T-helper 17 cell (primary cell): Measurements from ENCODE around the gene SCYL1. TPM values are rescaled to one million over a fixed set of nuclear protein-coding genes. Genes with fewer than 3 reads are reported as not detected.

ENCODE experiments used
- ATAC-seq: fragments of 150-1000 bp; cut with Tn5 transposase; 2 replicates; pipeline ENCODE4 v1.10.0; 2021; ENCODE audit warnings: mild to moderate bottlenecking, moderate library complexity
- DNase-seq, 3 donors: peaks; one replicate each; pipeline versions ENCODE4 v3.0.0 to v3.0.0-alpha.2; 2020 to 2021
- H3K9me3 ChIP-seq: one replicate; pipeline ENCODE4 v1.7.0; 2013; ENCODE audit warnings: low read length, mild to moderate bottlenecking; ENCODE audit not compliant: control insufficient read depth, poor library complexity, severe bottlenecking
- H3K27ac Mint-ChIP-seq: one replicate; pipeline ENCODE4 v1.8.0; 2022; ENCODE audit warnings: mild to moderate bottlenecking, moderate library complexity, mixed read lengths
- H3K27me3 Mint-ChIP-seq: one replicate; pipeline ENCODE4 v1.8.0; 2022; ENCODE audit warnings: mixed read lengths
- H3K36me3 Mint-ChIP-seq: one replicate; pipeline ENCODE4 v1.8.0; 2022; ENCODE audit warnings: low read depth, mixed read lengths
- H3K4me1 Mint-ChIP-seq: one replicate; pipeline ENCODE4 v1.8.0; 2022; ENCODE audit warnings: mild to moderate bottlenecking, mixed read lengths
- H3K4me3 Mint-ChIP-seq: one replicate; pipeline ENCODE4 v1.8.0; 2022; ENCODE audit warnings: mild to moderate bottlenecking, moderate library complexity, mixed read lengths
- total RNA-seq, 4 donors: library from RNA in 2 of 4; stranded (reverse) in 2 of 4; gene quantifications; one replicate each; pipeline ENCODE4 v1.2.3 and lab custom pipeline; 2022 to 2026

SCYL1 gene
- total RNA-seq, 2 donors from 2014 or later, result 56.6 to 61.7 TPM

DNA sequence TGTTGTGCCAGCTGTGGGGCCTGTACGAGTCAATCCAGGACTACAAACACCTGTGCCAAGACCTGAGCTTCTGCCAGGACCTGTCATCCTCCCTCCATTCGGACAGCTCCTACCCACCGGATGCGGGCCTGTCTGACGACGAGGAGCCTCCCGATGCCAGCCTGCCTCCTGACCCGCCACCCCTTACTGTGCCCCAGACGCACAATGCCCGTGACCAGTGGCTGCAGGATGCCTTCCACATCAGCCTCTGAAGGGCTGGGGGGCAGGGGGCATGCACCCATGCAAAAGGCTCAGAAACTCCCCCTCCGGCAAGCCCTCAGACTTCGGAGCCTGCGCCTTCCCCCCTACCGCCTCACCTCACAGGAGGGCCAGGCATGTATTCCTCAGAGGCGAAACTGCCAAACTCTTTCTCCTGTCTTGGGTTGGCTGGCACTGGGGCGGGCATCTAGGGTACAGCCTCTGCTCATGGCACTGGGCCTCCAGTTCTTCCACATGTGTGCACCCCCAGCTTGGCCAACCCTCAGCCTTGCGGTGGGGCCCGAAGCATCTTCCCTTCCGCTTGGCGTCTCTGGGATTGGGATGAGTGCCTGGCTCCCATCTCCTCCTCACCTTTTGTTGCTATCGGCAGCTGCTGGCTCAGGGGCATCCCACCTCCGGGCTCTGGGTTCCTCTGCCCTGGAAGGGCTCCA lies 48.7 kb downstream of the SCYL1 start:
- Mint-ChIP-seq H3K27me3 (no peaks in the 10 kb centered on the region), H3K27ac (peak overlapping the region; percentile 99), H3K4me3 (peak overlapping the region; percentile 94), H3K36me3 (peaks cover 6% of the 10 kb centered on the region), H3K4me1 (peaks cover 63% of the 10 kb centered on the region)
- H3K9me3 ChIP-seq, result no peaks in the 10 kb centered on the region
- ATAC-seq (no peak), DNase-seq (no peak)

DNA sequence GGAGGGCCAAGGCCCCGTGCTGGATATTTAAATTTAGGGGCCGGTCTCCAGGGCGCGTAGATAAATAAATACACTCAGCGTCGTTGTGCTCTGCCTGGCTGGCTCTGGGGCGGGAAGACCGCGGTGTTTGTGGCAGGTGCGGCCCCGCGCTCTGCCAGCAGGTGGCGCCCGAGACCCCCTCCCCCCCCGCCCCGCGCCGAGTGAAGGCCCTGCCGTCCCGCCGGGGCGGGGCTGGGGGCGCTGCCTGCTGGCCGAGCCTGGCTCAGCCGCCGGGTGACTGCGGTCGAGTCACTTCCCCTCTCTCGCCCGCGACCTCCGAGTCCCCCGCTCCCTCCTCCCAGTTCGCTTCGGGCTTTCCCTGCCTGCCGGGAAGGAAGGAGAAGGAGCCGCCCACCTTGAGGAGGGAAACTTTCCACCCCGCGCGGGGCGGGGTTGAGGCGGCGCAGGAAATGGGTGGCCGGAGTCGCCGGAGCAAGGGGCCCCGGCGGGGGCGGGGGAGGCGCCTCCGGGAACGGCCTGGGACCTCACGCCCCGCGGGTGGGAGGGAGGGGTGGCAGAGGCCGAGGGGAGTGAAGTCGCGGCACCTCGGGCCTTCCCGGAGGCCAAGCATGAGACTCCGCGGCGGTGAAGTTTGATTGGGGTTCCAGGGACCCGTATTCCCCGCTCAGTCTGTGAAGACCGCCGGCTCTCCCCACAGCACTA lies 49.4 kb downstream of the SCYL1 start:
- H3K4me3 Mint-ChIP-seq, result peak overlapping the region; percentile 94
- H3K4me1 Mint-ChIP-seq, result peaks cover 57% of the 10 kb centered on the region
- H3K27me3 Mint-ChIP-seq, result no peaks in the 10 kb centered on the region
- peak overlapping the region; percentile 99 for H3K27ac Mint-ChIP-seq
- no peaks in the 10 kb centered on the region for H3K9me3 ChIP-seq
- H3K36me3 Mint-ChIP-seq, result peaks cover 7% of the 10 kb centered on the region
- ATAC-seq (peak; percentile 31), DNase-seq (peak; percentile 70 to 90 (median 87))

DNA sequence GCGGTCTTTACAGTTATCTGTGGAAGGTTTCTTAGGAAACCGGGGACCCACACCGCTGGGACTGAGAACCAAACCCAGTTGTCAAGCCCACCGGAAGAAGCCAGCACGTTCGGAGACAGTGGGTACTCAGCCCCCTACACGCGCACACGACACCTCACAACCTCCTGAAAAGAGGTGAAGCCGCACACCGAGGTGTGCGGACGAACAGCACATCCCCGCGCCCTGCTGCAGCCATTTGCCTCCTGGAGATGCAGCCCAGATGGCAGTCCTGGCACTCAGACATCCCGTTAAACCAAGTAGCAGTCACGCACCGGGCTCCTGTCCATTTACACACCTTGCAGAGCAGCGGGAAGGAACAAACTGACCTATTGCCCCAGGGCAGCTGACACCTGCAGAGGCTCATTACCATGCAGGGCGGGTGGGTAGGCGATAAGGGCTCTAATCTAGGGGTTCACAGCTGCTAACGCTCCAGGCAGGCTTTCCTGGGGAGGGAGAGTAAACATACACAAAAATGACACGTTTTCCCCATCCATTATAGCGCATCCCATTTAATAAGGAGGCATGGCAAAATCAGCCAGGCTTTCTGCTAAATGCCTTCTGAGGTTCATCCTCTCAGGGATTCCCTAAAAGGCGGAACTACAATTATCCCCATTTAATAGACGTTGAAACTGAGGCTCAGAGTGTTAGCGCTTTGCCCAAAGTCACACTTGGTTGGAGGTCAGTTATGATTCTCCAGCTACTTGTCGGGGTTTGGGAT lies 50.1 kb downstream of the SCYL1 start:
- ATAC-seq (no peak), DNase-seq (peak in 1 of 3 donors; percentile 33)
- Mint-ChIP-seq H3K36me3 (peaks cover 7% of the 10 kb centered on the region), H3K27me3 (no peaks in the 10 kb centered on the region), H3K4me1 (peaks cover 53% of the 10 kb centered on the region), H3K27ac (peak overlapping the region; percentile 99), H3K4me3 (peak overlapping the region; percentile 94)
- H3K9me3 ChIP-seq, result no peaks in the 10 kb centered on the region

DNA sequence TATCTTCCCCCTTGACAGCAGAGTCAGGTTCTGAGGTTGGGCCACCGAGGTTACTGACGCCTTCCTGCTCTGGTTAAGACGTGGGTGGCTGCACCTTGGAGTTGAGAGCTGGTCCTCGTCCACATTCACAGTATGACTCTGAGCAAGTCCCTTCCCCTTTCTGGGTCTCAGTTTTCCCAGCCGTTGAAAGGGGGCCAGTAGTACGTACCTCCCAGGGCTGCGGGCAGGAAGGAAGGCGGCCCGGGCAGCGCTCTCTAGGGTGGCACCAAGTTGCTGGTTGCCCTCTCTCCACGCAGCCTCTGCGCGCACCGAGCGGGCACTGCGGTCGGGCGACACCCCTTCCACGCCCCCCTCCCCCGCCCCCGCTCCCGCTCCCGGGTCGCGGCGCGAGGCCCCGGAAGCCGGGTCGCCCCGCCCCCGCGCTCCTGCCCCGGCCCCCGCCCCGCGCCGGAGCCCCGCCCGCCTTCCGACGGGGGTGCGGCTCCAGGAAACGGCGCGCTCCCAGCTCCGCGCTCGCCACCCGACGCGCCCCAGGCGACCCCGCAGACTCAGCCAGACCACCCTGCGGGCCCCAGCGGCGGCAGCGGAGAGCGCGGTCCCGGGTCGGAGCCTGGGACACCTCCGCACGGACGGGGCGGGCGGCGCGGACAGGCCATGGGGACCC lies 50.8 kb downstream of the SCYL1 start, which contains the start of gene EHBP1L1:
Gene EHBP1L1 (plus strand): TSS at position 486 of the 664 bp plus-strand sequence. CDS start 250 bp downstream, outside the sequence.
- peaks cover 5% of the 10 kb centered on the region for H3K36me3 Mint-ChIP-seq
- peak; percentile 40 for ATAC-seq
- peak; percentile 66 to 89 (median 85) for DNase-seq
- H3K9me3 ChIP-seq, result no peaks in the 10 kb centered on the region
- no peaks in the 10 kb centered on the region for H3K27me3 Mint-ChIP-seq
- peaks cover 51% of the 10 kb centered on the region for H3K4me1 Mint-ChIP-seq
- peak within 1 kb of the TSS; percentile 99 for H3K27ac Mint-ChIP-seq
- peak within 1 kb of the TSS; percentile 94 for H3K4me3 Mint-ChIP-seq

DNA sequence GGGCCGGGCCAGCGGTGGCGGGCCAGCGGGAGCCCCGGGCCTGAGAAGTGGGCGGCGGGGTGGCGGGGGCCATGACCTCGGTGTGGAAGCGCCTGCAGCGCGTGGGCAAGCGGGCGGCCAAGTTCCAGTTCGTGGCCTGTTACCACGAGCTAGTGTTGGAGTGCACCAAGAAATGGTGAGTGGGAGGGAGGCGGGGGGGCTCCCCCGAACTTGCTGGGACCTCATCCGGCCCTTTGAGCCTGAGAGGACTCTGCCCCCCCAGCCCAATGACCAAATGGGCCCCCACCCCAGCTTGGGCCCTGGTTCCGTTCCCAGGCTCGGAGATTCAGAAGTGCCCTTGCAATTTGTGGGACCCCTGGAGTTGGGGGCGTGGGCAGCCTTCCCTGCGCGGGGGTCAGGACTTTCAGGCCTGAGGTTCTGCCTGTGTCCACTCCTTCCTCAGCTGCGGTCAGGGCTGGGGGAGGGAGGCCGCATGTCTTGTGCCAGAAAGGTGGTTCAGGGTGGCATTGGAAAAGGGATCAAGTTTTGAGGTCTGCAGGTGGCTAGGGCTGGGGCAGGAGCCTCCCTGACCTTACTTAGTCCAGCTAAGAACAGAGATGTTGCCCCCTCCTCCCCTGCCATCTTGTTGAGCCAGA lies 51.5 kb downstream of the SCYL1 start:
- Mint-ChIP-seq H3K27ac (peak overlapping the region; percentile 94), H3K4me3 (peak overlapping the region; percentile 94), H3K27me3 (no peaks in the 10 kb centered on the region), H3K36me3 (peaks cover 5% of the 10 kb centered on the region), H3K4me1 (peaks cover 47% of the 10 kb centered on the region)
- ATAC-seq (no peak), DNase-seq (no peak)
- no peaks in the 10 kb centered on the region for H3K9me3 ChIP-seq

DNA sequence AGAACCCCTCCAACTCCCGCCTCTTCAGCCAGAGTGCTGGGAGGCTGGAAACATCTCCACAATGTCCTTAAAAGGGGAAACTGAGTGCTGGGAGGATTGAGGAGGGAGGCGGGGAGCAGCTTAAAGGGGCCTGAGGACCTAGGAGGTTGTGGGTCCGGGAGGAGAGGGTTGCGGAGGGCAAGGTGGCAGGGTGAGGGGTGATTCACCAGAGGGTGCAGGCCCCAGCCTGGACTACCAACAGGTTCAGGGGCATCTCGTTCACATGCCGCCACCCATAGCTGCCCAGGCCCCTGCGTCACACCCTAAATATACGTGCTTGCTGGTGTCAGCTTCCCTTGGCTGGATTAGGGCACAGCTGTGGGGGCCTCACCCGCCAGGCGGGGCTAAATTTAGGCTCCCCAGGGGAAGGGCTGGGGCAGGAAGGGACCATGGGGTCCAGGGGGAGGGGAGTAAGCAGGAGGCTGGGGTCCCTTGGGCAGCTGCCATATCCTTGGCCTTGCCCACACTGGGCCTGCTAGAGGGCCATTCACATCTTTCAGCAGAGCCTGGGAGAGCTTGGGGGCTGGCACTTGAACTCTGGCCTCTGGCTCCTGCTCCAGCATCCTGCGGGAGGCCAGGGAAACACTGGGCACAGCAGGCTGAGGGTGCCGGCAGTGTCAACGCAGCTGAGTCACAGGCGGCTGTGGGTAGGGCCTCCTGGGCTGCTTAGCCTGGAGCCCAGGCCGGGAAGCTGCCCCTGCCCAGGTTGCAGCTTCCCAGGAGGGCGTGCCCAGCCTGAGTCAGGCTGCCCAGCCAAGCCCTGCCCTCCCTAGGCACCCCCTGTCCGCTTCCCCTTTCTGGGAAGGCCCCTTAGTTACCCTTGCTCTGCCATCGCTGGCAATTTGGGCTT lies 52.2 kb downstream of the SCYL1 start:
- ATAC-seq (no peak), DNase-seq (no peak)
- Mint-ChIP-seq H3K27me3 (no peaks in the 10 kb centered on the region), H3K4me1 (peaks cover 46% of the 10 kb centered on the region), H3K27ac (peak overlapping the region; percentile 94), H3K36me3 (peaks cover 5% of the 10 kb centered on the region), H3K4me3 (peak overlapping the region; percentile 94)
- no peaks in the 10 kb centered on the region for H3K9me3 ChIP-seq

DNA sequence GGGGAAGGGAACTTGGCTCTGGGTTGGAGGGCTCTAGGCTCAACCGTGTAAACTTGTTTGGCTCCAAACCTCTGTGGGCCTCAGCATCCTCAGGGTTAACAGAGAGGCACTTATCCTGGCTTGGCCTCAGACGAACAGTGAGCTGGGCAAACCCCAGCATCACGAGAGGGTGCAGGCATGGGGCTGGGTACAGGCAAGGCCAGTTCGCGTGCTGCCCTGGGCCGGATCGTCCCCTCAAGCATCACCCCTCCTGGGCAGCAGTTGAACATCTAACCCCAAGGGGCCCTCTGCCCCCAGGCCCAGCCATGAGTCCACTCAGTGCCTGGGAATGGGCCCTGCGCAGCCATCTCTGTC lies 52.9 kb downstream of the SCYL1 start:
- H3K27ac Mint-ChIP-seq, result peak overlapping the region; percentile 94
- H3K9me3 ChIP-seq, result no peaks in the 10 kb centered on the region
- peaks cover 5% of the 10 kb centered on the region for H3K36me3 Mint-ChIP-seq
- DNase-seq, result no peak
- peaks cover 50% of the 10 kb centered on the region for H3K4me1 Mint-ChIP-seq
- no peaks in the 10 kb centered on the region for H3K27me3 Mint-ChIP-seq
- no peak for ATAC-seq
- H3K4me3 Mint-ChIP-seq, result peak overlapping the region; percentile 94

DNA sequence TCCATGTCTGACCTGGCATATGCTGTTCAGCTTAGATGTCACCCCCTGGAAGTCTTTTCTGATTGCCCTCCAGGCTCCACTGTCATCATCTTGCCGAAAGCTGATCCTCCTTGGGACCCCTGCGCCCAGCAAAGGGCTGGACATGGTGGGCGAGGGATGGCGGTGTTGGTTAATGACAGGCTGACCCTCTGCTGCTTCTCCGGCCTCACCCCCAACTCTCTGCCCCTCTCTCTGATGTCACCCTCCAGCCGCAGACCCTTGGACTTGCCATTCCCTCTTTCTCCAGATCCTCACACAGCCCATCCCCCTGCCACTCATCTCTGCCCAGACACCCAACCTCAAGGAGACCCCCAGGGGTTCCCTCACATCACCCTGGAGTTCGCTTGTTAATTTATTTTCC lies 53.3 kb downstream of the SCYL1 start:
- Mint-ChIP-seq H3K36me3 (peaks cover 5% of the 10 kb centered on the region), H3K27me3 (no peaks in the 10 kb centered on the region)

DNA sequence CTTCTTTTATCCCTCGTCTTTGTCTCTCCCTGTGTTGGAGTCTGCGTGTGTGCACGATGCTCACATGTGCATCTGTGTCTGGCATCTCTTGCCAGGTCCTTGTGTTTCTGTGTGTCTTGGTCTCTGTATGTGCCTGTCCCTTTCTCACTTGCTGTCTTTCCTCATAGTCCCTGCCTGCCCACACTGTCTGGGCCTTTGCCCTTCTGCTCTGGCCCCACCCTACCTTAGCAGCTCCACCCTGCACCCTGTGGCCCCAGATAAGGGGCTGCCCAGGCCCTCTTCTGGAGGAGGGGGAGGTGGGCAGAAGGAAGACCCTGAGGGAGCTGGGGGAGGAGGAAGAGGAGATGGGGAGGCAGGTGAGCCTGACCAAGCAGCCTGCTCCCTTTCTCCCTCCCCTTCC lies 53.8 kb downstream of the SCYL1 start:
- Mint-ChIP-seq H3K4me3 (peak overlapping the region; percentile 74), H3K4me1 (peaks cover 50% of the 10 kb centered on the region), H3K36me3 (peaks cover 8% of the 10 kb centered on the region), H3K27ac (peak overlapping the region; percentile 94), H3K27me3 (no peaks in the 10 kb centered on the region)
- DNase-seq (no peak), ATAC-seq (no peak)
- no peaks in the 10 kb centered on the region for H3K9me3 ChIP-seq

More for the DNA sequence above, 53.3 kb downstream of the SCYL1 start:
- H3K9me3 ChIP-seq, result no peaks in the 10 kb centered on the region
- peak overlapping the region; percentile 94 for H3K4me3 Mint-ChIP-seq
- peak overlapping the region; percentile 94 for H3K27ac Mint-ChIP-seq
- H3K4me1 Mint-ChIP-seq, result peaks cover 52% of the 10 kb centered on the region
- ATAC-seq (no peak), DNase-seq (no peak)

DNA sequence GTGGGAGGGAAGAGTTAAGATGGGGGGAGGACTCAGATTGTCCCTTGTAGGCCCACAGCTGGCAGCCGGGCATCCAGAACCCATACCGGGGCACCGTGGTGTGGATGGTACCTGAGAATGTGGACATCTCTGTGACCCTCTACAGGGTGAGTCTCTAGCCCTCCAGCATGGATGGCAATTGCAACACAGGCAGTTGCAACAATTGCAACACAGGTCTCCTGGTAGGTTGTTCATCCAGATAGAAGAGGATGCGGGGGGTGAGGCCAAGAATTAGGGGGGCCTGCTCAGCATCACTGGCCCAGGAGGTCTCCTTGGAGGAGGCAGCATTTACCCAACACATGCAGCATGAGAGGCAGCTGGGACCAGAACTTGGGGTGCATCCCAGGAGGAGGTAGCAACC lies 54.4 kb downstream of the SCYL1 start:
- Mint-ChIP-seq H3K27ac (no peak overlapping the region), H3K36me3 (peaks cover 8% of the 10 kb centered on the region), H3K4me3 (no peak overlapping the region), H3K27me3 (no peaks in the 10 kb centered on the region), H3K4me1 (peaks cover 49% of the 10 kb centered on the region)
- no peaks in the 10 kb centered on the region for H3K9me3 ChIP-seq
- ATAC-seq (no peak), DNase-seq (no peak)

DNA sequence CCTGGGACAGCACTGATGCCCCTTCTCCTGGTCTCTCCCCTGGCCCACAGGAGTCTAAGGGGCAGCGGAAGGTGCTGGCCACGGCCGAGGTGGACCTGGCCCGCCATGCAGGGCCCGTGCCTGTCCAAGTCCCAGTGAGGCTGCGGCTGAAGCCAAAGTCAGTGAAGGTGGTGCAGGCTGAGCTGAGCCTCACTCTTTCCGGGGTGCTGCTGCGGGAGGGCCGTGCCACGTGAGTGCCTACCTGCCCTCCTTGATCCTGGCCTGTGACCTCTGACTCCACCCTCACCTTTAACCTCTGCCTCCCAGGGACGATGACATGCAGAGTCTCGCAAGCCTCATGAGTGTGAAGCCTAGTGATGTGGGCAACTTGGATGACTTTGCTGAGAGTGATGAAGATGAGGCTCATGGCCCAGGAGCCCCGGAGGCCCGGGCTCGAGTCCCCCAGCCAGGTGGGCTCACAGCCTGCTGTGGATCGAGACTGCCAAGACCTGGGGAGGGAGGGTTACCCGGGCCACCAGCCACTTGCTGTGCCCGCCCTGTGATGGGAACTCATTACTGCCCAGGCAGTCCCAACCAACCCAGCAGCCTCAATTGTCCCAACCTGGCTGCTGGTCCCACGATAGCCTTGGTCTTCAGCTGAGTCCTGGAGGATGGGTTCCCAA lies 55.3 kb downstream of the SCYL1 start:
- H3K36me3 Mint-ChIP-seq, result peaks cover 8% of the 10 kb centered on the region

More for the DNA sequence above, 55.3 kb downstream of the SCYL1 start:
- Mint-ChIP-seq H3K27me3 (no peaks in the 10 kb centered on the region), H3K27ac (peak overlapping the region; percentile 72), H3K4me3 (peak overlapping the region; percentile 47), H3K4me1 (peaks cover 43% of the 10 kb centered on the region)
- DNase-seq (no peak), ATAC-seq (no peak)
- H3K9me3 ChIP-seq, result no peaks in the 10 kb centered on the region
